ENCODE results near the gene VSIG10L2. TPM values are rescaled to one million over a fixed set of nuclear protein-coding genes. Genes with fewer than 3 reads are reported as not detected.

Gene VSIG10L2
- total RNA-seq, 1 donor from 2014 or later = not detected

GRCh38 chr11:125924384-125925007, 21.3 kb upstream of the VSIG10L2 start:
- no peak overlapping the region for H3K27ac Mint-ChIP-seq (ENCODE audit: unreplicated experiment)
- H3K4me3 Mint-ChIP-seq (ENCODE audit: unreplicated experiment) = no peak overlapping the region
- TF ChIP-seq CTCF (IDR thresholded peaks at IDR 0.05) = no peak
- H3K9me3 Mint-ChIP-seq (ENCODE audit: low read depth) = no peaks in the 10 kb centered on the region
- peaks cover 8% of the 10 kb centered on the region for H3K4me1 Mint-ChIP-seq (ENCODE audit: low read depth)
- DNase-seq (ENCODE audit: low spot score) = no peak
- peaks cover 28% of the 10 kb centered on the region for H3K27me3 Mint-ChIP-seq (ENCODE audit: low read depth)
- H3K36me3 Mint-ChIP-seq (ENCODE audit: low read depth) = no peaks in the 10 kb centered on the region

GRCh38 chr11:125925247-125925740, 20.6 kb upstream of the VSIG10L2 start:
- H3K4me1 Mint-ChIP-seq (ENCODE audit: low read depth) = peaks cover 8% of the 10 kb centered on the region
- H3K27ac Mint-ChIP-seq (ENCODE audit: unreplicated experiment) = no peak overlapping the region
- no peaks in the 10 kb centered on the region for H3K36me3 Mint-ChIP-seq (ENCODE audit: low read depth)
- no peak for TF ChIP-seq CTCF (IDR thresholded peaks at IDR 0.05)
- no peaks in the 10 kb centered on the region for H3K9me3 Mint-ChIP-seq (ENCODE audit: low read depth)
- no peak overlapping the region for H3K4me3 Mint-ChIP-seq (ENCODE audit: unreplicated experiment)
- DNase-seq (ENCODE audit: low spot score) = no peak
- H3K27me3 Mint-ChIP-seq (ENCODE audit: low read depth) = peaks cover 31% of the 10 kb centered on the region

GRCh38 chr11:125925804-125926203, 20.0 kb upstream of the VSIG10L2 start:
- H3K4me1 Mint-ChIP-seq (ENCODE audit: low read depth) = peaks cover 8% of the 10 kb centered on the region
- H3K4me3 Mint-ChIP-seq (ENCODE audit: unreplicated experiment) = no peak overlapping the region
- TF ChIP-seq CTCF (IDR thresholded peaks at IDR 0.05) = no peak
- no peaks in the 10 kb centered on the region for H3K9me3 Mint-ChIP-seq (ENCODE audit: low read depth)
- H3K36me3 Mint-ChIP-seq (ENCODE audit: low read depth) = no peaks in the 10 kb centered on the region
- peaks cover 28% of the 10 kb centered on the region for H3K27me3 Mint-ChIP-seq (ENCODE audit: low read depth)
- DNase-seq (ENCODE audit: low spot score) = no peak
- H3K27ac Mint-ChIP-seq (ENCODE audit: unreplicated experiment) = no peak overlapping the region

GRCh38 chr11:125926682-125927081, 19.2 kb upstream of the VSIG10L2 start:
- Mint-ChIP-seq H3K36me3 (ENCODE audit: low read depth) (no peaks in the 10 kb centered on the region), H3K4me3 (ENCODE audit: unreplicated experiment) (no peak overlapping the region), H3K27ac (ENCODE audit: unreplicated experiment) (no peak overlapping the region), H3K4me1 (ENCODE audit: low read depth) (peaks cover 8% of the 10 kb centered on the region), H3K9me3 (ENCODE audit: low read depth) (no peaks in the 10 kb centered on the region), H3K27me3 (ENCODE audit: low read depth) (peaks cover 28% of the 10 kb centered on the region)
- no peak for TF ChIP-seq CTCF (IDR thresholded peaks at IDR 0.05)
- peak; percentile 58 for DNase-seq (ENCODE audit: low spot score)

- no peaks in the 10 kb centered on the region for H3K9me3 Mint-ChIP-seq (ENCODE audit: low read depth)
- peak; percentile 56 for DNase-seq (ENCODE audit: low spot score)
- no peaks in the 10 kb centered on the region for H3K36me3 Mint-ChIP-seq (ENCODE audit: low read depth)
- no peak for TF ChIP-seq CTCF (IDR thresholded peaks at IDR 0.05)
- H3K4me3 Mint-ChIP-seq (ENCODE audit: unreplicated experiment) = no peak overlapping the region
- H3K27me3 Mint-ChIP-seq (ENCODE audit: low read depth) = peaks cover 26% of the 10 kb centered on the region
- H3K4me1 Mint-ChIP-seq (ENCODE audit: low read depth) = peaks cover 8% of the 10 kb centered on the region
- H3K27ac Mint-ChIP-seq (ENCODE audit: unreplicated experiment) = no peak overlapping the region
Measured at GRCh38 chr11:125929445-125930075, 16.3 kb upstream of the VSIG10L2 start.

Measured in chondrocyte (in vitro differentiated cells).